ENCODE data around the gene TATDN3. TPM values are rescaled to one million over a fixed set of nuclear protein-coding genes. Genes with fewer than 3 reads are reported as not detected.
A peak's percentile ranks its signal among the peaks of the same experiment; 100 is the strongest.
"Not testable (repeated sequence)": the region's sequence is repeated elsewhere in the genome, so short reads cannot be mapped to it uniquely, and the experiment has no call there.

Gene TATDN3
- total RNA-seq, 1 experiment from 2014 or later = 47.6 TPM

- peaks cover 13% of the 10 kb centered on the region for H3K9me3 ChIP-seq (ENCODE audit: low read length)
- no peak overlapping the region for H3K9ac ChIP-seq (ENCODE audit: low read length)
- no peak overlapping the region for H3K4me3 ChIP-seq (ENCODE audit: low read length)
- H3K4me1 ChIP-seq (ENCODE audit: low read length) = no peaks in the 10 kb centered on the region
- H3K4me2 ChIP-seq (ENCODE audit: low read depth, low read length, poor library complexity, severe bottlenecking) = no peak overlapping the region
- no peak overlapping the region for H2AFZ ChIP-seq (ENCODE audit: low read length)
- H3K9me2 ChIP-seq (replicated peaks; ENCODE audit: insufficient read depth, low read length) = no peaks in the 10 kb centered on the region
- H4K20me1 ChIP-seq (ENCODE audit: insufficient read depth, low read depth, low read length) = no peaks in the 10 kb centered on the region
- H3K27ac ChIP-seq (ENCODE audit: low read length) = no peak overlapping the region
- no peaks in the 10 kb centered on the region for H3K79me2 ChIP-seq (ENCODE audit: low read length)
- no peaks in the 10 kb centered on the region for H3K27me3 ChIP-seq (ENCODE audit: low read length)
- no peak for DNase-seq
- no peaks in the 10 kb centered on the region for H3K36me3 ChIP-seq (ENCODE audit: insufficient read depth, low read length)
Measured at GRCh38 chr1:212825798-212826452, 34.2 kb downstream of the TATDN3 start.

GRCh38 chr1:212827171-212827776, 35.6 kb downstream of the TATDN3 start:
- no peak overlapping the region for H2AFZ ChIP-seq (ENCODE audit: low read length)
- H3K4me3 ChIP-seq (ENCODE audit: low read length) = no peak overlapping the region
- peaks cover 13% of the 10 kb centered on the region for H3K9me3 ChIP-seq (ENCODE audit: low read length)
- no peaks in the 10 kb centered on the region for H4K20me1 ChIP-seq (ENCODE audit: insufficient read depth, low read depth, low read length)
- H3K4me1 ChIP-seq (ENCODE audit: low read length) = peaks cover 6% of the 10 kb centered on the region
- H3K9me2 ChIP-seq (replicated peaks; ENCODE audit: insufficient read depth, low read length) = no peaks in the 10 kb centered on the region
- H3K79me2 ChIP-seq (ENCODE audit: low read length) = no peaks in the 10 kb centered on the region
- H3K4me2 ChIP-seq (ENCODE audit: low read depth, low read length, poor library complexity, severe bottlenecking) = no peak overlapping the region
- no peak overlapping the region for H3K9ac ChIP-seq (ENCODE audit: low read length)
- DNase-seq = no peak
- no peaks in the 10 kb centered on the region for H3K36me3 ChIP-seq (ENCODE audit: insufficient read depth, low read length)
- H3K27me3 ChIP-seq (ENCODE audit: low read length) = no peaks in the 10 kb centered on the region
- H3K27ac ChIP-seq (ENCODE audit: low read length) = no peak overlapping the region

GRCh38 chr1:212827831-212828278, 36.2 kb downstream of the TATDN3 start:
- H3K9ac ChIP-seq (ENCODE audit: low read length) = no peak overlapping the region
- no peak overlapping the region for H3K4me3 ChIP-seq (ENCODE audit: low read length)
- H3K27me3 ChIP-seq (ENCODE audit: low read length) = no peaks in the 10 kb centered on the region
- no peaks in the 10 kb centered on the region for H3K79me2 ChIP-seq (ENCODE audit: low read length)
- peaks cover 6% of the 10 kb centered on the region for H3K4me1 ChIP-seq (ENCODE audit: low read length)
- no peak overlapping the region for H2AFZ ChIP-seq (ENCODE audit: low read length)
- H3K27ac ChIP-seq (ENCODE audit: low read length) = no peak overlapping the region
- DNase-seq = no peak
- peaks cover 13% of the 10 kb centered on the region for H3K9me3 ChIP-seq (ENCODE audit: low read length)
- H3K36me3 ChIP-seq (ENCODE audit: insufficient read depth, low read length) = no peaks in the 10 kb centered on the region
- H4K20me1 ChIP-seq (ENCODE audit: insufficient read depth, low read depth, low read length) = no peaks in the 10 kb centered on the region
- no peak overlapping the region for H3K4me2 ChIP-seq (ENCODE audit: low read depth, low read length, poor library complexity, severe bottlenecking)
- no peaks in the 10 kb centered on the region for H3K9me2 ChIP-seq (replicated peaks; ENCODE audit: insufficient read depth, low read length)

GRCh38 chr1:212828395-212828794, 36.7 kb downstream of the TATDN3 start:
- H3K9ac ChIP-seq (ENCODE audit: low read length) = no peak overlapping the region
- H3K27me3 ChIP-seq (ENCODE audit: low read length) = no peaks in the 10 kb centered on the region

GRCh38 chr1:212833211-212834207, 41.8 kb downstream of the TATDN3 start:
- H3K9me3 ChIP-seq (ENCODE audit: low read length); H3K27ac ChIP-seq (ENCODE audit: low read length); H3K4me3 ChIP-seq (ENCODE audit: low read length); H3K36me3 ChIP-seq (ENCODE audit: insufficient read depth, low read length); H3K9ac ChIP-seq (ENCODE audit: low read length); H3K9me2 ChIP-seq (replicated peaks; ENCODE audit: insufficient read depth, low read length); H3K4me2 ChIP-seq (ENCODE audit: low read depth, low read length, poor library complexity, severe bottlenecking); H3K27me3 ChIP-seq (ENCODE audit: low read length); DNase-seq; H3K79me2 ChIP-seq (ENCODE audit: low read length); H3K4me1 ChIP-seq (ENCODE audit: low read length); H4K20me1 ChIP-seq (ENCODE audit: insufficient read depth, low read depth, low read length): not testable (repeated sequence)
- peak overlapping the region; percentile 36; the same call in 1 of the 2 replicates for H2AFZ ChIP-seq (ENCODE audit: low read length)

More at GRCh38 chr1:212828395-212828794, 36.7 kb downstream of the TATDN3 start:
- Histone ChIP-seq H3K4me2 (ENCODE audit: low read depth, low read length, poor library complexity, severe bottlenecking) (no peak overlapping the region), H3K4me3 (ENCODE audit: low read length) (no peak overlapping the region), H3K9me3 (ENCODE audit: low read length) (peaks cover 13% of the 10 kb centered on the region), H3K36me3 (ENCODE audit: insufficient read depth, low read length) (no peaks in the 10 kb centered on the region), H4K20me1 (ENCODE audit: insufficient read depth, low read depth, low read length) (no peaks in the 10 kb centered on the region), H3K27ac (ENCODE audit: low read length) (no peak overlapping the region), H3K4me1 (ENCODE audit: low read length) (peaks cover 6% of the 10 kb centered on the region), H3K9me2 (replicated peaks; ENCODE audit: insufficient read depth, low read length) (no peaks in the 10 kb centered on the region), H3K79me2 (ENCODE audit: low read length) (no peaks in the 10 kb centered on the region), H2AFZ (ENCODE audit: low read length) (no peak overlapping the region)
- no peak for DNase-seq

GRCh38 chr1:212838145-212838544, 46.5 kb downstream of the TATDN3 start:
- Histone ChIP-seq H3K9me3 (ENCODE audit: low read length) (no peaks in the 10 kb centered on the region), H2AFZ (ENCODE audit: low read length) (no peak overlapping the region), H3K4me3 (ENCODE audit: low read length) (no peak overlapping the region), H3K79me2 (ENCODE audit: low read length) (no peaks in the 10 kb centered on the region), H3K27me3 (ENCODE audit: low read length) (no peaks in the 10 kb centered on the region), H4K20me1 (ENCODE audit: insufficient read depth, low read depth, low read length) (no peaks in the 10 kb centered on the region), H3K4me2 (ENCODE audit: low read depth, low read length, poor library complexity, severe bottlenecking) (no peak overlapping the region), H3K36me3 (ENCODE audit: insufficient read depth, low read length) (no peaks in the 10 kb centered on the region), H3K4me1 (ENCODE audit: low read length) (no peaks in the 10 kb centered on the region), H3K9me2 (replicated peaks; ENCODE audit: insufficient read depth, low read length) (no peaks in the 10 kb centered on the region), H3K27ac (ENCODE audit: low read length) (no peak overlapping the region), H3K9ac (ENCODE audit: low read length) (no peak overlapping the region)
- no peak for DNase-seq

- H3K4me3 ChIP-seq (ENCODE audit: low read length); H2AFZ ChIP-seq (ENCODE audit: low read length); H3K9ac ChIP-seq (ENCODE audit: low read length); H3K79me2 ChIP-seq (ENCODE audit: low read length); DNase-seq; H3K27me3 ChIP-seq (ENCODE audit: low read length); H3K4me1 ChIP-seq (ENCODE audit: low read length); H3K27ac ChIP-seq (ENCODE audit: low read length); H4K20me1 ChIP-seq (ENCODE audit: insufficient read depth, low read depth, low read length); H3K9me3 ChIP-seq (ENCODE audit: low read length); H3K36me3 ChIP-seq (ENCODE audit: insufficient read depth, low read length); H3K9me2 ChIP-seq (replicated peaks; ENCODE audit: insufficient read depth, low read length); H3K4me2 ChIP-seq (ENCODE audit: low read depth, low read length, poor library complexity, severe bottlenecking): not testable (repeated sequence)
Measured at GRCh38 chr1:212844521-212844920, 52.8 kb downstream of the TATDN3 start.

GRCh38 chr1:212847549-212847948, 55.9 kb downstream of the TATDN3 start, which contains the start of gene SPATA45:
Gene SPATA45, minus strand, starts transcription at chr1:212847649. Its CDS starts 11,500 bp downstream, at chr1:212836149.
- H3K4me2 ChIP-seq (ENCODE audit: low read depth, low read length, poor library complexity, severe bottlenecking) = no peak within 1 kb of the TSS
- no peak within 1 kb of the TSS for H2AFZ ChIP-seq (ENCODE audit: low read length)
- no peaks in the 10 kb centered on the region for H3K27me3 ChIP-seq (ENCODE audit: low read length)
- DNase-seq = no peak
- no peak within 1 kb of the TSS for H3K27ac ChIP-seq (ENCODE audit: low read length)
- H3K9me3 ChIP-seq (ENCODE audit: low read length) = no peaks in the 10 kb centered on the region
- no peaks in the 10 kb centered on the region for H3K4me1 ChIP-seq (ENCODE audit: low read length)
- no peak within 1 kb of the TSS for H3K4me3 ChIP-seq (ENCODE audit: low read length)
- no peak within 1 kb of the TSS for H3K9ac ChIP-seq (ENCODE audit: low read length)
- no peaks in the 10 kb centered on the region for H4K20me1 ChIP-seq (ENCODE audit: insufficient read depth, low read depth, low read length)
- no peaks in the 10 kb centered on the region for H3K36me3 ChIP-seq (ENCODE audit: insufficient read depth, low read length)
- no peaks in the 10 kb centered on the region for H3K79me2 ChIP-seq (ENCODE audit: low read length)
- H3K9me2 ChIP-seq (replicated peaks; ENCODE audit: insufficient read depth, low read length) = no peaks in the 10 kb centered on the region
